IMR-90 (cell line): ENCODE data around the gene ZNF726. TPM values are rescaled to one million over a fixed set of nuclear protein-coding genes. Genes with fewer than 3 reads are reported as not detected.

Experiments used
- ATAC-seq: fragments of 200-7000 bp; cut with Tn5 transposase; 2 replicates; pipeline ENCODE4 v1.9.1; 2020; ENCODE audit warnings: low read depth, mild to moderate bottlenecking, moderate library complexity
- BruUV-seq: library from RNA; stranded (reverse); fragments of 400-500 nt; replicated peaks from 2 replicates; lab custom pipeline; 2021; lab: Mats Ljungman, UMichigan
- CTCF ChIA-PET: fragments of 300-600 bp; formaldehyde crosslinking; extraction: SDS; loops from one replicate; lab custom pipeline; 2021; ENCODE audit warnings: antibody characterized with exemption; lab: Yijun Ruan, JAX
- POLR2A ChIA-PET: fragments of 300-600 bp; sonication (Branson Sonifier 250); formaldehyde crosslinking; loops from one replicate; lab custom pipeline; 2022; ENCODE audit warnings: antibody characterized with exemption; ENCODE audit not compliant: unreplicated experiment; lab: Charles Lee
- DNase-seq: peaks from one replicate; pipeline ENCODE4 v3.0.0; 2013
- H2AFZ ChIP-seq: replicated peaks from 2 replicates; pipeline ENCODE3; 2013; ENCODE audit warnings: low read length, mild to moderate bottlenecking; ENCODE audit not compliant: poor library complexity
- H2AK5ac ChIP-seq: 2 replicates; pipeline ENCODE4 v1.6.1; 2013; ENCODE audit warnings: low read depth, low read length, inconsistent platforms
- H2AK9ac ChIP-seq: replicated peaks from 2 replicates; pipeline ENCODE3; 2013; ENCODE audit warnings: mild to moderate bottlenecking, low read depth, low read length, moderate library complexity; ENCODE audit not compliant: poor library complexity
- H2BK120ac ChIP-seq: 2 replicates; pipeline ENCODE4 v1.6.1; 2013; ENCODE audit warnings: low read depth, low read length, inconsistent platforms
- H2BK15ac ChIP-seq: 3 replicates; pipeline ENCODE4 v1.6.1; 2013; ENCODE audit warnings: low read depth, low read length, inconsistent platforms
- H2BK20ac ChIP-seq: 2 replicates; pipeline ENCODE4 v1.6.1; 2013; ENCODE audit warnings: low read depth, mild to moderate bottlenecking, inconsistent platforms, low read length, moderate library complexity
- H2BK5ac ChIP-seq: 2 replicates; pipeline ENCODE4 v1.6.1; 2013; ENCODE audit warnings: mild to moderate bottlenecking, low read depth, low read length, inconsistent platforms; ENCODE audit not compliant: poor library complexity, severe bottlenecking
- H3K14ac ChIP-seq: replicated peaks from 2 replicates; pipeline ENCODE4 v1.6.1; 2013; ENCODE audit warnings: low read depth, low read length, inconsistent platforms
- H3K18ac ChIP-seq: 2 replicates; pipeline ENCODE4 v1.6.1; 2013; ENCODE audit warnings: low read depth, low read length, control low read depth
- H3K23ac ChIP-seq: 2 replicates; pipeline ENCODE4 v1.6.1; 2013; ENCODE audit warnings: low read depth, low read length, inconsistent platforms
- H3K27ac ChIP-seq: 2 replicates; pipeline ENCODE4 v1.5.1; 2013; ENCODE audit warnings: mild to moderate bottlenecking, control low read depth, low read length; ENCODE audit not compliant: insufficient read depth
- H3K27me3 ChIP-seq: 2 replicates; pipeline ENCODE4 v1.6.1; 2013; ENCODE audit warnings: low read length; ENCODE audit not compliant: control insufficient read depth, insufficient read depth
- H3K36me3 ChIP-seq: 2 replicates; pipeline ENCODE4 v1.6.1; 2013; ENCODE audit warnings: low read length, mixed read lengths; ENCODE audit not compliant: control insufficient read depth, insufficient read depth
- H3K4ac ChIP-seq: 2 replicates; pipeline ENCODE4 v1.6.1; 2013; ENCODE audit warnings: low read depth, low read length, inconsistent platforms
- H3K4me1 ChIP-seq: 2 replicates; pipeline ENCODE4 v1.6.1; 2013; ENCODE audit warnings: low read length, mixed read lengths; ENCODE audit not compliant: control insufficient read depth, insufficient read depth
- H3K4me2 ChIP-seq: 2 replicates; pipeline ENCODE4 v1.6.1; 2013; ENCODE audit warnings: low read depth, mild to moderate bottlenecking, control low read depth, low read length, moderate library complexity
- H3K4me3 ChIP-seq: 2 replicates; pipeline ENCODE4 v1.5.1; 2013; ENCODE audit warnings: low read depth, mild to moderate bottlenecking, control low read depth, low read length, moderate library complexity; ENCODE audit not compliant: insufficient read depth
- H3K56ac ChIP-seq: 2 replicates; pipeline ENCODE4 v1.6.1; 2013; ENCODE audit warnings: low read length, inconsistent platforms; ENCODE audit not compliant: insufficient read depth; ENCODE audit errors: extremely low read depth
- H3K79me1 ChIP-seq, 2 experiments: 2 replicates each; pipeline ENCODE4 v1.6.1; 2013; ENCODE audit warnings: low read length in 2 of 2, inconsistent platforms in 1 of 2, low read depth in 1 of 2
- H3K9ac ChIP-seq: 2 replicates; pipeline ENCODE4 v1.6.1; 2013; ENCODE audit warnings: low read depth, low read length, control low read depth
- H3K9me1 ChIP-seq: 2 replicates; pipeline ENCODE4 v1.6.1; 2013; ENCODE audit warnings: low read length, inconsistent platforms; ENCODE audit not compliant: insufficient read depth
- H3K9me3 ChIP-seq: 2 replicates; pipeline ENCODE4 v1.6.1; 2013; ENCODE audit warnings: low read length; ENCODE audit not compliant: control insufficient read depth, insufficient read depth
- H4K20me1 ChIP-seq: 2 replicates; pipeline ENCODE4 v1.6.1; 2013; ENCODE audit warnings: low read length, inconsistent platforms; ENCODE audit not compliant: insufficient read depth
- H4K5ac ChIP-seq: 2 replicates; pipeline ENCODE4 v1.6.1; 2013; ENCODE audit warnings: mild to moderate bottlenecking, low read depth, low read length, control low read depth
- H4K8ac ChIP-seq, 2 experiments: 2 replicates each; pipeline ENCODE4 v1.6.1; 2013; ENCODE audit warnings: low read depth in 2 of 2, low read length in 2 of 2, control low read depth in 1 of 2, inconsistent platforms in 1 of 2
- H4K91ac ChIP-seq: 2 replicates; pipeline ENCODE4 v1.6.1; 2013; ENCODE audit warnings: low read depth, low read length, inconsistent platforms; ENCODE audit not compliant: insufficient read depth
- BHLHE40 ChIP-seq: fragments of 150-350 bp; IDR thresholded peaks from 2 replicates; pipeline ENCODE4 v1.6.1; 2016; ENCODE audit warnings: mild to moderate bottlenecking, low read depth, low read length
- CEBPB ChIP-seq: IDR thresholded peaks from 2 replicates; pipeline ENCODE4 v1.6.1; 2012; ENCODE audit warnings: low read depth, low read length, improper control_type of control experiment
- CTCF ChIP-seq: conservative IDR thresholded peaks from 2 replicates; pipeline ENCODE4 v1.5.1; 2012; ENCODE audit warnings: mild to moderate bottlenecking, low read depth, low read length, improper control_type of control experiment
- ELK1 ChIP-seq: fragments of 150-350 bp; IDR thresholded peaks from 2 replicates; pipeline ENCODE4 v1.6.1; 2016; ENCODE audit warnings: low read depth, mild to moderate bottlenecking, low read length, moderate library complexity, borderline replicate concordance
- FOS ChIP-seq: fragments of 150-350 bp; IDR thresholded peaks from 2 replicates; pipeline ENCODE4 v1.6.1; 2016; ENCODE audit warnings: low read depth, low read length
- MAFK ChIP-seq: IDR thresholded peaks from 2 replicates; pipeline ENCODE4 v1.6.1; 2012; ENCODE audit warnings: low read depth, low read length, improper control_type of control experiment
- MAZ ChIP-seq: IDR thresholded peaks from 2 replicates; pipeline ENCODE4 v1.6.1; 2012; ENCODE audit warnings: low read depth, mild to moderate bottlenecking, low read length, improper control_type of control experiment, moderate library complexity, borderline replicate concordance
- MXI1 ChIP-seq: IDR thresholded peaks from 2 replicates; pipeline ENCODE4 v1.6.1; 2012; ENCODE audit warnings: low read depth, mild to moderate bottlenecking, low read length, moderate library complexity, borderline replicate concordance
- NFE2L2 ChIP-seq: fragments of 150-350 bp; IDR thresholded peaks from 2 replicates; pipeline ENCODE4 v1.6.1; 2016; ENCODE audit warnings: low read depth, mild to moderate bottlenecking, low read length
- POLR2A ChIP-seq: IDR thresholded peaks from 2 replicates; pipeline ENCODE4 v1.6.1; 2012; ENCODE audit warnings: mild to moderate bottlenecking, low read depth, low read length
- RCOR1 ChIP-seq: IDR thresholded peaks from 2 replicates; pipeline ENCODE4 v1.6.1; 2012; ENCODE audit warnings: mild to moderate bottlenecking, low read length, improper control_type of control experiment; ENCODE audit not compliant: insufficient replicate concordance
- RFX5 ChIP-seq: IDR thresholded peaks from 2 replicates; pipeline ENCODE4 v1.8.0; 2012; ENCODE audit warnings: low read depth, mild to moderate bottlenecking, low read length, moderate library complexity
- SMC3 ChIP-seq: fragments of 150-350 bp; IDR thresholded peaks from 2 replicates; pipeline ENCODE4 v1.6.1; 2016; ENCODE audit warnings: low read depth, mild to moderate bottlenecking, antibody characterized with exemption, low read length, moderate library complexity
- USF2 ChIP-seq: fragments of 150-350 bp; IDR thresholded peaks from 2 replicates; pipeline ENCODE4 v1.6.1; 2017; ENCODE audit warnings: mild to moderate bottlenecking, antibody characterized with exemption, low read length, low read depth
- WGBS, 2 experiments: methylation state at CpG; one replicate each; pipeline versions ENCODE4 v1.1.5 to v1.1.7; 2013; ENCODE audit warnings: missing lambda C conversion rate in 2 of 2; ENCODE audit not compliant: insufficient read length in 1 of 2; ENCODE audit errors: extremely low coverage in 2 of 2; 5-methylcytosine and 5-hydroxymethylcytosine counted together
- dilution Hi-C: fragments of 300-500 bp; cut with HindIII; formaldehyde crosslinking; loops from one replicate; pipeline ENCODE4 v1.14.3; 2018; ENCODE audit warnings: low sequenced_read_pairs; ENCODE audit not compliant: unreplicated experiment
- in situ Hi-C: fragments of 300-500 bp; cut with MboI; formaldehyde crosslinking; loops from 3 replicates; pipeline ENCODE4 v1.14.3; 2019; ENCODE audit warnings: low sequenced_read_pairs, inconsistent platforms, mixed read lengths
- intact Hi-C: fragments of 100-400 bp; cut with micrococcal nuclease; formaldehyde crosslinking; loops from 2 replicates; pipeline ENCODE4 v1.10.0; 2022
- polyA plus RNA-seq, 3 experiments: library from polyadenylated mRNA; depleted of rRNA; stranded (reverse); fragments of >200 nt; gene quantifications; 2 replicates each; pipeline ENCODE4 v1.2.3, GENCODE V29; 2012; ENCODE audit warnings: low replicate concordance in 1 of 3
- total RNA-seq: library from RNA; depleted of rRNA; stranded (reverse); fragments of >200 nt; gene quantifications from 2 replicates; pipeline ENCODE4 v1.2.3, GENCODE V29; 2012

ZNF726 gene
- total and polyA plus RNA-seq, 2 of the 4 experiments (the other 2 are of a cell fraction): 1.2 to 2.0 TPM

GRCh38 chr19:23956051-23956450, 41.4 kb downstream of the ZNF726 start:
- Histone ChIP-seq H3K79me1 (no peaks in the 10 kb centered on the region), H2BK20ac (no peak overlapping the region), H3K14ac (no peak overlapping the region), H2AK9ac (no peak overlapping the region), H3K4me3 (no peak overlapping the region), H3K9ac (no peak overlapping the region), H3K4ac (no peak overlapping the region), H3K18ac (no peak overlapping the region), H3K27me3 (no peaks in the 10 kb centered on the region), H3K9me3 (peaks cover 2% of the 10 kb centered on the region), H4K5ac (no peak overlapping the region), H4K91ac (no peak overlapping the region), H4K20me1 (no peaks in the 10 kb centered on the region), H2AFZ (no peak overlapping the region), H3K23ac (no peak overlapping the region), H2BK120ac (no peak overlapping the region), H3K4me1 (no peaks in the 10 kb centered on the region), H3K36me3 (no peaks in the 10 kb centered on the region), H4K8ac (no peak overlapping the region), H3K56ac (no peak overlapping the region), H2AK5ac (no peak overlapping the region), H3K9me1 (no peaks in the 10 kb centered on the region), H3K4me2 (no peak overlapping the region), H3K27ac (no peak overlapping the region), H2BK15ac (no peak overlapping the region), H2BK5ac (no peak overlapping the region)
- ChIA-PET CTCF (no interaction called here), POLR2A (no interaction called here)
- intact Hi-C loops: no loop called here
- no peak for TF ChIP-seq USF2
- no peak for TF ChIP-seq POLR2A
- no peak for TF ChIP-seq SMC3
- TF ChIP-seq CTCF: no peak
- no peak for TF ChIP-seq RFX5
- no peak for TF ChIP-seq MAFK
- TF ChIP-seq FOS: no peak
- no peak for TF ChIP-seq MAZ
- TF ChIP-seq NFE2L2: no peak
- TF ChIP-seq RCOR1: no peak
- TF ChIP-seq MXI1: no peak
- no peak for TF ChIP-seq BHLHE40
- TF ChIP-seq ELK1: no peak
- no peak for TF ChIP-seq CEBPB
- WGBS, 2 experiments: 50% methylated on average over 1 of the region's 5 CpGs; no CpG with 5 or more reads in 1 of the 2 experiments
- BruUV-seq: no TSS peak
- dilution Hi-C loops: no loop called here
- in situ Hi-C loops: no loop called here
- DNase-seq (no peak), ATAC-seq (no peak)
